Measurements from ENCODE around the gene PUS3.
A peak's percentile ranks its signal among the peaks of the same experiment; 100 is the strongest.

The PUS3 gene

GRCh38 chr11:125940145-125940544 is 37.1 kb upstream of the PUS3 start:
- no peak for DNase-seq

- no peak for DNase-seq
These were observed 36.1 kb upstream of the PUS3 start for GRCh38 chr11:125939081-125939521.

DNA sequence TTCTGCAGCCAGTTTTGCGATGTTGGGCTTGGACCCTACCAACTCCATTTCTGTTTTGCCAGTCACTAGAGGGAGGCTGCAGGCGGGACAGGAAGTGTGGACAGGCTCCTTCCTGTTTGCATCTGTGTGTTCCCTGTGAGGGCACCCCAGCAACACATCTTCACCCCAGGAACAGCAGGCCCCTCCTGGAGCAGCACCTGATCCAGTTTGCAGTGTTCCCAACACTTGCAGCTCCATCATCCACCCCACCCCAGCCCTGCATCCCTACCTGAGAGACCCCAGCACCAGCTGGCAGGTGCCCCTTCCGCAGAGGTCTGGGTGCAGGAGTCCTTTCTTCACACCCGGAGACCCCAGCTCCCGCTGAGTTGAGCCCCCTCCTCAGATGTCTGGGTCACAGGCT is 35.4 kb upstream of the PUS3 start:
- no peak for DNase-seq

GRCh38 chr11:125935618-125936199 is 32.7 kb upstream of the PUS3 start:
- DNase-seq: no peak

- DNase-seq: no peak
These were observed 32.0 kb upstream of the PUS3 start for GRCh38 chr11:125935056-125935455.

DNA sequence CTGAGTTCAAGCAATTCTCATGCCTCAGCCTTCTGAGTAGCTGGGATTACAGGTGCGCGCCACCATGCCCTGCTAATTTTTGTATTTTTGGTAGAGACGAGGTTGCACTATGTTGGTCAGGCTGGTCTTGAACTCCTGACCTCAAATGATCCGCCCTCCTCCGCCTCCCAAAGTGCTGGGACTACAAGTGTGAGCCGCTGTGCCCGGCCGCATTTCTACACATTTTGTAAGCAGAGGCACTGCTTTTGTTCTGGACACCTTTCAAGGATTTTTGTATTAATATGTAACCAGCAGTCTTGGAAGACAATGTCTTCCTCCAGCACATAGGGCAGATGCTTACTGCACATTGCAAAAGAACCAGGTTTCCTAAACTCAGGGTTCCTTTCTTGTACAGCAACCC is 31.5 kb upstream of the PUS3 start:
- DNase-seq: no peak

GRCh38 chr11:125933030-125933813 is 30.2 kb upstream of the PUS3 start:
- peak; percentile 65 for DNase-seq

DNA sequence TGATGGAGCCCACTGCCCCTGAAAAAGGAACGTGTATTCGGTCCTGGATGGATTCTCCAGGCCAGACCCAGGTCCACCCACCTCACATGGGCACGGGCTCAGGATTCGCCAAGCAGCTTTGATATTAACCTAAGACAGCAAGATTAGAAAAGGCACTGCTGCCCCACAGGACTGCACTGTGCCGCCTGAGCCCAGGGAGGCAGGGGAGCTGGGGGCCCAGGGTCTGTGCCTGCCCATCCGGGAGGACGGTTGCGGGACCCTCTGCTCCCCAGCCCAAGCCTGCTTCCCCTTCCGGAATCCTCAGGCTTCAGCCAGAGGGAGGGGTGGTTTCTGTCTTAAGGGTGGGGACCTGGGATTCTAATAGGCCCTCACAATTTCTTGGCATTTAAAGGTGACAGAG is 29.3 kb upstream of the PUS3 start:
- no peak for DNase-seq

- no peak for DNase-seq
These were observed 28.7 kb upstream of the PUS3 start for GRCh38 chr11:125931668-125932067.

DNA sequence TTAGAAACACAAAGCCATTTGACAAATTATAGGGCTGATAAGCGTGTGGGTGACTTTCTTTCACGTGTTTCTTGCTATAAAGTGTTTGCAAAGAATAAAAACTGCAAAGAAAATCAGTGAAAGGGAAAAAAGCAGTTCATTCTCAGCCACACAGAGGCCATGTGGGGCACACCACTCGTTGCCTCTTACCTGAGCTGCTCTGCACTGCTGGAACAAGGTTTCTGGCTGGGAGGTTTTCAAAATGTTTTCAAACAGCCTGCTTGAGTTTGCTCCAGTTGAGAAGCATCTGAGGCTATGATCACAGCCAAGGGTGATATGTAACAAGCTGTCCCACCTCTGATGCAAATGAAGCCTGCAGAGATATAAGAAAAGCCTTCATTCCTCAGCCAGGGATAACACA is 28.1 kb upstream of the PUS3 start:
- DNase-seq: no peak

- no peak for DNase-seq
These were observed 27.1 kb upstream of the PUS3 start for GRCh38 chr11:125930076-125930450.

- no peak for DNase-seq
These were observed 26.6 kb upstream of the PUS3 start for GRCh38 chr11:125929445-125930075.

DNA sequence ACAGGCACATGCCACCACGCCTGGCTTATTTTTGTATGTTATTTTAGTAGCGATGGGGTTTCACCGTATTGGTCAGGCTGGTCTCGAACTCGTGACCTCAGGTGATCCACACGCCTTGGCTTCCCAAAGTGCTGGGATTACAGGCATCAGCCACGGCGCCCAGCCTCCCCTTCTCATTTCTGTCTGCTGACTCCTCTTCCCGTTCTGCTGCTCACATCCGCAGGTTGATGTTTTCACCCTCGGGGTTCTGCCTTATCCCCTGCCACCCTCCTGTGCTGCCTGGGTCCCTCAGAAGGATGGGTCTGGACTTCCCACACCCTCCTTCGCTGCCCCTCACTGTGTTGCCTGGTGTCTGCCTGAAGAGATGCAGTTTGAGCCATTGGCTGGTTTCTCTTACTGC is 23.7 kb upstream of the PUS3 start:
- DNase-seq: no peak

DNA sequence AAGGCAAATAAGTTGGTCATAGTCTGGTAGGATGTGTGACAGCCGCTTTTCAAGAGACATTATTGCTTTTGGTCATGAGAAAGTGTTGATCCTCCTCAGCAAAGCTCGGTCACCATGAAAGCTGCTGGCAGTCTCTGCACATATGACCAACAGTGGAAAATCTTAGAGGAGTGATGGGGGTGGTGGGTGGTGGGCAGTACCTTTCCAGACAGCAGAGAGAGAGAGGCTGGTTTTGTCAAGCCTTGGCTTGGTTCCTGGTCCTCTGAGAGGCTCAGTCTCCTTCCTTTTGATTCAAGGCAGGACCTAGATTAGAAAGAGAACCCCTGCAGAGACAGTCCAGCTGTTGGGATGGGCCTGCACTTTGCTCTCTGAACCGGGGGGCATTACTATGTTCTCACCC is 22.8 kb upstream of the PUS3 start:
- no peak for DNase-seq

GRCh38 chr11:125925247-125925740 is 22.3 kb upstream of the PUS3 start:
- DNase-seq: no peak

DNA sequence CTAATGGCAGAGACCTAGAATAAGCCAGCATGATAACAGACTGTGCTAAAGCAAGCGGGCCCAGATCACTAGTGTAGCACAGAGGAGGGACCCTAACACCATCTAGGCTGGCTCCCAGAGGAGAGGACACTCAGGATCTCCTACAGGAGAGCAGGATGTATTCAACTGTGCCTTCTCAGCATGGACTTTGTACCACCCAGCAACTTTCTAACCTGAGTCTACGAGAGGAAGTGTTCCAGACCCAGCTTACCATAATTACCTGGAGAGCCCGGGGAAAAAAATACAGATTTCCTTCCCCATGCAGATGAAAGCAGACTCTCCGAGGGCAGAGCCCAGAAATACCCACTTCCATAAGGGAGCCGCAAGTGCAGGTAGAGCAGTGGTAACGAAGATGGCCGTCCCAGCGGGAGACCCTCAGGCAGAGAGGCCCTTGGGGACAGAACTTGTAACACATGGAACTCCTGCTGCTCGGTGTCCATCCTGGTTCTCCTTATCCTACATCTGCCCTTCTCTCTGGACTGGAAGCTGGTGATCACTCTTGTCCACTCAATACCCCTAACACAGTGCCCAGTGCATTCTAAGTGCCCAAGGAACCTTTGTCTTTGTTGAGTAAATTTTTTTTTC is 21.5 kb upstream of the PUS3 start:
- no peak for DNase-seq

- DNase-seq: no peak
These were observed 20.6 kb upstream of the PUS3 start for GRCh38 chr11:125923633-125924032.

DNA sequence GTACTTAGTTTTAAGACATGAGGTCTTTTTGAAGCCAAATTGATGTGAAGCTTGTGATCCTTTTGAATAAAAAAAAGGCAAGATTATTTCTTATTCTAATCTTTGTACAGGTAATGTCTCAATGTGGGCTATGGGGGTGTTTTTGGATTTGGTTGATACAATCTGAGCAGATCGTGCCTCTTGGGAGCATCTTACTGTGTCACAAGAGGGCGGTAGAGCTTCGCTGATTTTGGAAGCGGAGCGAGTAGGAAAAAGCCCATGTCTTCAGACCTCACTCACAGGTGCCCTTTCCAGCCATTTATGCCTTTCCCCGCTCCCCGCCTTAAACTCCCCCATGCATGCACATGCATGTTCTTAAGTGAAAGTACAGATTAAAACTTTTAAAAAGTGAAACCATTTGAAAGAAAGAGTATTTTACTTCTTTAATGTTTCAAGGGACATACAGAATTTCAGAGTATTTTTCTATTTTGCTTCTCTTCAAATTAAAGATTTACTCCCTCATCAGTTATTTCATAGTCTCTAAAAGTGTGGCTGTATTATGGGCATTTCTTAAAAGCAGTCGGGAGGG is 20.1 kb upstream of the PUS3 start:
- DNase-seq: peak; percentile 69

- DNase-seq: no peak
These were observed 19.1 kb upstream of the PUS3 start for GRCh38 chr11:125922156-125922555.

- DNase-seq: no peak
These were observed 18.0 kb upstream of the PUS3 start for GRCh38 chr11:125921042-125921441.

- DNase-seq: no peak
These were observed 15.3 kb upstream of the PUS3 start for GRCh38 chr11:125918140-125918840.

DNA sequence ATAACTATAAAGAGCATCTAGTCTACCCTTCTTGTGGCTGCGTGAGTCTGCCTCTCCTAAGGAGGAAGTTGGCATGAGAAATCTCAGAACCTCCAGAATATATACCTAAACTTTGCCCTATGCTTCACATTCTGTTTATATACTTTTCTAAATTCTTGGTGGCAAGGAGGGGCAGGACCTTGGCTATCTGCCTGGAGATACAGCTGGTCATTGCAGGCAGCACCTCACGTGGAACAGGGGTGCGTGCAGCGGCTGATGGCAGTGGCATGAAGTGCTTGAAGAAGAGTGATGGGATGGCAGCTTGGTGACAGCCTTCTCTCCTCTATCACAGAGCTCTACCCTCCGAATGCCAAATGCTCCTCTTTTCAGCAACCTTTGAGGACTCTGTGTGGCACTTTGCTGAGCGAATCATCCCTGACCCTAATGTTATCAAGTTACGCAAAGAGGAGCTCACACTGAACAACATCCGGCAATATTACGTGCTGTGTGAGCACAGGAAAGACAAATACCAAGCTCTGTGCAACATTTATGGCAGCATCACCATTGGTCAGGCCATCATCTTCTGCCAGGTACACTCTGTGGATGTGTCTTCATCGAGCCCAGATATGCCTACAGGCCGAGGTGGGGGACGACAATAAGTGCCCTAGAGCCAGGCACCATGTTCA is 13.8 kb upstream of the PUS3 start:
- no peak for DNase-seq
